Measurements from ENCODE around the gene LUC7L3. TPM values are rescaled to one million over a fixed set of nuclear protein-coding genes. Genes with fewer than 3 reads are reported as not detected.

Gene LUC7L3
- 100 to 1,000 TPM in 1 of 2 donors, 10 to 100 TPM in 1; 79.3 to 149 TPM for total RNA-seq
- 100 to 1,000 TPM; 495 to 555 TPM for polyA plus RNA-seq (ENCODE audit: insufficient read length in 2 of 2)
- long read RNA-seq, donor 1, full-length matches to known transcripts: 35 of 187 reads
- long read RNA-seq, donor 1, partial matches to known transcripts: 130 of 187 reads
- long read RNA-seq, donor 1, other reads (novel, unspliced or antisense): 22 of 187 reads
- long read RNA-seq, donor 2, partial matches to known transcripts: 38 of 42 reads
- long read RNA-seq, donor 2, other reads (novel, unspliced or antisense): 0 of 42 reads
- long read RNA-seq, donor 3, full-length matches to known transcripts: 16 of 89 reads
- long read RNA-seq, donor 3, partial matches to known transcripts: 73 of 89 reads
- long read RNA-seq, donor 3, other reads (novel, unspliced or antisense): 0 of 89 reads
- long read RNA-seq, donor 4, full-length matches to known transcripts: 52 of 415 reads
- long read RNA-seq, donor 4, partial matches to known transcripts: 351 of 415 reads
- long read RNA-seq, donor 4, other reads (novel, unspliced or antisense): 12 of 415 reads

DNA sequence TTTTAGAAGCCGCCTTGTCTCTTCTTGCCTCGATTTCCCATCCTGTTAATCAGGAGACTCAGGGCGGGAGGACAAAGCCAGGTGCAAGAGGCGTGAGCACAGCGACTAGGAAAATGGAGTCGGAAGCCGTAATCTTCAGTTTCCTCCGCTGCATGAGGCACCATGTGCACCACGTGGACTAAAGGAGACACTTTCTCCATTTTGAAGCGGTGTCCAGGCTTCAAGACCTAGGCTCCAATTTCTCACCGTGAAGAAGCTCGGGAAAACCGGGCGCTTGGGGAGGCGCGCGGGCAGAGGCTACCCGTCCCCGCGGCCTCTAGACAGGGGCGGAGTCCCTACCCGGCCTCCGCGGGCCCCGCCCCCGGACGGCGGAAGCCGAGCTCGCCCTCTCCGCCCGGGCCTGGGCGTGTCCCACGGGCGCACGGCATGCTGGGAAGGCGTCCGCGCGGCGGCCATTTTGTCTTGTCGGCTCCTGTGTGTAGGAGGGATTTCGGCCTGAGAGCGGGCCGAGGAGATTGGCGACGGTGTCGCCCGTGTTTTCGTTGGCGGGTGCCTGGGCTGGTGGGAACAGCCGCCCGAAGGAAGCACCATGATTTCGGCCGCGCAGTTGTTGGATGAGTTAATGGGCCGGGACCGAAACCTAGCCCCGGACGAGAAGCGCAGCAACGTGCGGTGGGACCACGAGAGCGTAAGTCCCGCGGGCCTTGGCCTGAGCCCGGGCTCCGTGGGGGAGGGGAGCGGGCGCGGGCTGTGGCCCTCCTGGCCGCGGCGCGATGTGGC, at the start of gene LUC7L3:
Gene LUC7L3, plus strand, starts transcription at position 460 of the 780 bp plus-strand sequence. Its CDS starts 130 bp downstream, at position 590.
- Histone ChIP-seq H3K27me3 (ENCODE audit: control insufficient read depth, insufficient read depth, low read length) (no peaks in the 10 kb centered on the region), H3K27ac (ENCODE audit: low read depth, low read length) (peak within 1 kb of the TSS; percentile 99), H3K36me3 (ENCODE audit: control insufficient read depth, insufficient read depth, low read length) (peaks cover 3% of the 10 kb centered on the region), H3K4me1 (ENCODE audit: control insufficient read depth, insufficient read depth, low read length) (peaks cover 20% of the 10 kb centered on the region), H3K4me3 (ENCODE audit: low read depth, low read length) (peak within 1 kb of the TSS; percentile 89), H3K9me3 (ENCODE audit: control insufficient read depth, insufficient read depth, low read length) (no peaks in the 10 kb centered on the region)
- peak; percentile 87 to 98 (median 92) for DNase-seq (ENCODE audit: low read depth in 4 of 6, low spot score in 6 of 6)
- WGBS (ENCODE audit: insufficient coverage): 1% methylated on average over 76 of the region's 76 CpGs

DNA sequence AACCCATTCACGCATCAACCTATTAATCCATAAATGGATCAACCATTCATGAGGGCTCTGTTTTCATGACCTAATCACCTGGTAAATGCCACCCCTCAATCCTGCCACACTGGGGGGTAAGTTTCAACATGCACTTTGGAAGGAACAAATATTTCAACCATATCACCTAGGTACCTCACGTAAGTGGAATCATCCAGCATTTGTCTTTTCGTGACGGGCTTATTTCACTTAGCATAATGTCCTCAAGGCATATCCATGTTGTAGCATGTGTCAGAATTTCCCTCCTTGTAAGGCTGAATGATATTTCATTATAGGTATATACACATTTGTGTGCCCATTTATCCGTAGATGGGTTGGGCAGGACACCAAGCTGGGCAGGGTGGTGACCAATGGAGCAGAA, 47.3 kb upstream of the LUC7L3 start:
- Histone ChIP-seq H3K4me3 (ENCODE audit: low read depth, low read length) (no peak overlapping the region), H3K36me3 (ENCODE audit: control insufficient read depth, insufficient read depth, low read length) (no peaks in the 10 kb centered on the region), H3K27me3 (ENCODE audit: control insufficient read depth, insufficient read depth, low read length) (no peaks in the 10 kb centered on the region), H3K9me3 (ENCODE audit: control insufficient read depth, insufficient read depth, low read length) (no peaks in the 10 kb centered on the region), H3K4me1 (ENCODE audit: control insufficient read depth, insufficient read depth, low read length) (no peaks in the 10 kb centered on the region), H3K27ac (ENCODE audit: low read depth, low read length) (no peak overlapping the region)
- WGBS (ENCODE audit: insufficient coverage): 89% methylated on average over 1 of the region's 5 CpGs
- no peak for DNase-seq (ENCODE audit: low read depth in 4 of 6, low spot score in 6 of 6)

DNA sequence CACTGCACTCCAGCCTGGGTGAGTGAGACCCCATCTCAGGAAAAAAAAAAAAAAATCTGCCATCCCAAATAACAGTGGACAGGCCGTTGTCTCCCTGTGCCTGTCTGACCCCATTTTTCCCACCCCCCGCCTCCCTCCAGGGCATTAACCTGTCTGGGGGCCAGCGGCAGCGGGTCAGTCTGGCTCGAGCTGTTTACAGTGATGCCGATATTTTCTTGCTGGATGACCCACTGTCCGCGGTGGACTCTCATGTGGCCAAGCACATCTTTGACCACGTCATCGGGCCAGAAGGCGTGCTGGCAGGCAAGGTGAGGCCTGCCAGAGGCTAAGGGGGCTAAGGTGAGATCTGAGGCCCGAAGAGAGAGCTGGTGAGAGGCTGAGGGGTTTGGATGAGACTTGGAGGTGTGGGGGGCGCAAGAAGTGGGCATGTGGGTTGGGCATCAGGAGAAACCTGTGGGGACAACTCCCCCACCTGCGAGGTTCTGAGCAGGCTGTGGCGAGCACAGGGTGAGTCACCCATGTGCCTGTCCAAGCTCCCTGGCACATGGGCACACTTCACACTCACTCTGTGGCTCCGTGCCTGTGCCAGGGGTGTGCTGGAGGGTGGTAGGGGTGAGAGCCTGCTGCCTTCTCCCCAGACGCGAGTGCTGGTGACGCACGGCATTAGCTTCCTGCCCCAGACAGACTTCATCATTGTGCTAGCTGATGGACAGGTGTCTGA, 46.4 kb upstream of the LUC7L3 start:
- no peaks in the 10 kb centered on the region for H3K9me3 ChIP-seq (ENCODE audit: control insufficient read depth, insufficient read depth, low read length)
- no peaks in the 10 kb centered on the region for H3K36me3 ChIP-seq (ENCODE audit: control insufficient read depth, insufficient read depth, low read length)
- no peak overlapping the region for H3K27ac ChIP-seq (ENCODE audit: low read depth, low read length)
- 90% methylated on average over 19 of the region's 20 CpGs for WGBS (ENCODE audit: insufficient coverage)
- H3K4me1 ChIP-seq (ENCODE audit: control insufficient read depth, insufficient read depth, low read length): no peaks in the 10 kb centered on the region
- DNase-seq (ENCODE audit: low read depth in 4 of 6, low spot score in 6 of 6): no peak
- no peak overlapping the region for H3K4me3 ChIP-seq (ENCODE audit: low read depth, low read length)
- H3K27me3 ChIP-seq (ENCODE audit: control insufficient read depth, insufficient read depth, low read length): no peaks in the 10 kb centered on the region

GRCh38 chr17:50675190-50675589, 44.2 kb upstream of the LUC7L3 start:
- WGBS (ENCODE audit: insufficient coverage): 47% methylated on average over 3 of the region's 3 CpGs
- H3K27ac ChIP-seq (ENCODE audit: low read depth, low read length): no peak overlapping the region

DNA sequence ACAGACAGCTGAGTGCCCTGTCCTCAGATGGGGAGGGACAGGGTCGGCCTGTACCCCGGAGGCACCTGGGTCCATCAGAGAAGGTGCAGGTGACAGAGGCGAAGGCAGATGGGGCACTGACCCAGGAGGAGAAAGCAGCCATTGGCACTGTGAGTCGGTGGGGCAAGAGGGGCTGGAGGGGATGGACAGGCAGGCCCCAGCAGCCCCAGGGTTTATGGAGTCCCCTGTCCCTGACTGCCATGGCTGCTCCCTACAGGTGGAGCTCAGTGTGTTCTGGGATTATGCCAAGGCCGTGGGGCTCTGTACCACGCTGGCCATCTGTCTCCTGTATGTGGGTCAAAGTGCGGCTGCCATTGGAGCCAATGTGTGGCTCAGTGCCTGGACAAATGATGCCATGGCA, 43.8 kb upstream of the LUC7L3 start:
- H3K36me3 ChIP-seq (ENCODE audit: control insufficient read depth, insufficient read depth, low read length): no peaks in the 10 kb centered on the region
- H3K4me3 ChIP-seq (ENCODE audit: low read depth, low read length): no peak overlapping the region
- no peak overlapping the region for H3K27ac ChIP-seq (ENCODE audit: low read depth, low read length)
- H3K27me3 ChIP-seq (ENCODE audit: control insufficient read depth, insufficient read depth, low read length): no peaks in the 10 kb centered on the region
- WGBS (ENCODE audit: insufficient coverage): 88% methylated on average over 7 of the region's 7 CpGs
- H3K4me1 ChIP-seq (ENCODE audit: control insufficient read depth, insufficient read depth, low read length): no peaks in the 10 kb centered on the region
- no peaks in the 10 kb centered on the region for H3K9me3 ChIP-seq (ENCODE audit: control insufficient read depth, insufficient read depth, low read length)
- no peak for DNase-seq (ENCODE audit: low read depth in 4 of 6, low spot score in 6 of 6)

More at GRCh38 chr17:50675190-50675589, 44.2 kb upstream of the LUC7L3 start:
- DNase-seq (ENCODE audit: low read depth in 4 of 6, low spot score in 6 of 6): no peak
- Histone ChIP-seq H3K27me3 (ENCODE audit: control insufficient read depth, insufficient read depth, low read length) (no peaks in the 10 kb centered on the region), H3K4me1 (ENCODE audit: control insufficient read depth, insufficient read depth, low read length) (no peaks in the 10 kb centered on the region), H3K36me3 (ENCODE audit: control insufficient read depth, insufficient read depth, low read length) (no peaks in the 10 kb centered on the region), H3K4me3 (ENCODE audit: low read depth, low read length) (no peak overlapping the region), H3K9me3 (ENCODE audit: control insufficient read depth, insufficient read depth, low read length) (no peaks in the 10 kb centered on the region)

DNA sequence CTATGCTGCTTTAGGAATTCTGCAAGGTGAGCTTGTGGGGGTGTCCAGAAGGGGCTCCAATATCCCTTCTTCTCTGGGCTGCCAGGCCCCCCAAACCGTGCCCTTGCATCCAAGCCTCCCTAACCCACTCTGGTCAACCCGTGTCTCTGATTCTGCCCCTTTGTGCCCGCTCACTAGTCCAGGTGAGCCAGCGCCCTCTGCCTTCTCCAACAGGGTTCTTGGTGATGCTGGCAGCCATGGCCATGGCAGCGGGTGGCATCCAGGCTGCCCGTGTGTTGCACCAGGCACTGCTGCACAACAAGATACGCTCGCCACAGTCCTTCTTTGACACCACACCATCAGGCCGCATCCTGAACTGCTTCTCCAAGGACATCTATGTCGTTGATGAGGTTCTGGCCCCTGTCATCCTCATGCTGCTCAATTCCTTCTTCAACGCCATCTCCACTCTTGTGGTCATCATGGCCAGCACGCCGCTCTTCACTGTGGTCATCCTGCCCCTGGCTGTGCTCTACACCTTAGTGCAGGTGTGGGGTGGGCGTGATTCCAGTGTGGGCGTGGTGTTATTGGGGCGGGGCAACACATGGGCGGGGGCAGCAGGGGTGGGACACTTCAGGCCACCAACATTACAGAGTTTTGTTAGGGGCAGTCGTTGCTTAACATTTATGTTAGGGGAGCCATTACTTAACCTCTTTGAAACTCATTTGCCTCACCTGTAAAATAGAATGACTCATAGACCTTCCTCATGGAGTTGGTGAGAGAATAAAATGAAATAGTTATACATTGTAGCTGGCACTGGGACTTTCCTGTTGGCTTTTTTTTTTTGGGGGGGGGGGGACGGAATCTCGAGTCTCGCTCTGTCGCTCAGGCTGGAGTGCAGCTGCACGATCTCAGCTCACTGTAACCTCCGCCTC, 43.1 kb upstream of the LUC7L3 start:
- 96% methylated on average over 16 of the region's 24 CpGs for WGBS (ENCODE audit: insufficient coverage)
- no peak for DNase-seq (ENCODE audit: low read depth in 4 of 6, low spot score in 6 of 6)
- Histone ChIP-seq H3K4me1 (ENCODE audit: control insufficient read depth, insufficient read depth, low read length) (peaks cover 5% of the 10 kb centered on the region), H3K4me3 (ENCODE audit: low read depth, low read length) (no peak overlapping the region), H3K27me3 (ENCODE audit: control insufficient read depth, insufficient read depth, low read length) (no peaks in the 10 kb centered on the region), H3K27ac (ENCODE audit: low read depth, low read length) (no peak overlapping the region), H3K9me3 (ENCODE audit: control insufficient read depth, insufficient read depth, low read length) (no peaks in the 10 kb centered on the region), H3K36me3 (ENCODE audit: control insufficient read depth, insufficient read depth, low read length) (no peaks in the 10 kb centered on the region)

DNA sequence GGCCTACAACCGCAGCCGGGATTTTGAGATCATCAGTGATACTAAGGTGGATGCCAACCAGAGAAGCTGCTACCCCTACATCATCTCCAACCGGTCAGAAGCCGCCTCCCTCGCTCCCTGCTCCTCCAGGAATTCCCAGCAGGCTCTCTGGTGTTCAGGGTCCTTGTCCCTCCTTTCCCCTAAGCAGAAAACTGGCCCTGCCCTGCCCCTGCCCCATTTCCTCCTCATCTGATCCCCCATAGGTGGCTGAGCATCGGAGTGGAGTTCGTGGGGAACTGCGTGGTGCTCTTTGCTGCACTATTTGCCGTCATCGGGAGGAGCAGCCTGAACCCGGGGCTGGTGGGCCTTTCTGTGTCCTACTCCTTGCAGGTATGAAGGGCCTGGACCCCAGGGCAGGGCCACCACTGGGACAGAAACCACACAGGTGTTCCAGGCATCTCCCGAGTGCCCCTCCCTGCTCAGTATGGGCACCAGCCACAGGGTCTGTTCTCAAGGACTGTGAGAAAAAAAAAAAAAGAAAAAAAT, 41.5 kb upstream of the LUC7L3 start:
- Histone ChIP-seq H3K4me3 (ENCODE audit: low read depth, low read length) (no peak overlapping the region), H3K27me3 (ENCODE audit: control insufficient read depth, insufficient read depth, low read length) (no peaks in the 10 kb centered on the region), H3K4me1 (ENCODE audit: control insufficient read depth, insufficient read depth, low read length) (peaks cover 12% of the 10 kb centered on the region), H3K27ac (ENCODE audit: low read depth, low read length) (no peak overlapping the region), H3K9me3 (ENCODE audit: control insufficient read depth, insufficient read depth, low read length) (no peaks in the 10 kb centered on the region), H3K36me3 (ENCODE audit: control insufficient read depth, insufficient read depth, low read length) (no peaks in the 10 kb centered on the region)
- DNase-seq (ENCODE audit: low read depth in 4 of 6, low spot score in 6 of 6): no peak
- 91% methylated on average over 11 of the region's 12 CpGs for WGBS (ENCODE audit: insufficient coverage)

- Histone ChIP-seq H3K27ac (ENCODE audit: low read depth, low read length) (no peak overlapping the region), H3K27me3 (ENCODE audit: control insufficient read depth, insufficient read depth, low read length) (no peaks in the 10 kb centered on the region), H3K36me3 (ENCODE audit: control insufficient read depth, insufficient read depth, low read length) (no peaks in the 10 kb centered on the region), H3K9me3 (ENCODE audit: control insufficient read depth, insufficient read depth, low read length) (no peaks in the 10 kb centered on the region), H3K4me1 (ENCODE audit: control insufficient read depth, insufficient read depth, low read length) (peaks cover 12% of the 10 kb centered on the region), H3K4me3 (ENCODE audit: low read depth, low read length) (no peak overlapping the region)
- WGBS (ENCODE audit: insufficient coverage): 95% methylated on average over 11 of the region's 11 CpGs
- no peak for DNase-seq (ENCODE audit: low read depth in 4 of 6, low spot score in 6 of 6)
Observed at GRCh38 chr17:50679008-50679544, 40.3 kb upstream of the LUC7L3 start.
